H1 (cell line): ENCODE measurements around the gene SLC25A17. TPM values are rescaled to one million over a fixed set of nuclear protein-coding genes. Genes with fewer than 3 reads are reported as not detected.
"Not testable (repeated sequence)": the region's sequence is repeated elsewhere in the genome, so short reads cannot be mapped to it uniquely, and the experiment has no call there.

Source experiments
- CTCF ChIA-PET: fragments of 300-600 bp; sonication (Branson Sonifier 250); formaldehyde crosslinking; loops from one replicate; lab custom pipeline; 2021; ENCODE audit not compliant: partially characterized antibody; lab: Charles Lee
- POLR2A ChIA-PET: fragments of 300-600 bp; sonication (Branson Sonifier 250); formaldehyde crosslinking; loops from one replicate; lab custom pipeline; 2021; ENCODE audit warnings: inconsistent platforms; ENCODE audit not compliant: partially characterized antibody; lab: Charles Lee
- DNase-seq, 2 experiments: peaks; one replicate each; pipeline versions ENCODE4 v3.0.0 to v3.0.0-alpha.2; 2010 to 2022; ENCODE audit warnings: low spot score in 2 of 2, low read depth in 1 of 2, mixed read lengths in 1 of 2
- FAIRE-seq: peaks from 2 replicates; lab custom pipeline; 2011; peaks lifted over from hg19 to GRCh38; lab: Jason Lieb, UNC
- H2AFZ ChIP-seq: 2 replicates; pipeline ENCODE4 v1.8.1; 2012; ENCODE audit warnings: low read length, inconsistent platforms
- H2AK5ac ChIP-seq: 2 replicates; pipeline ENCODE4 v1.6.1; 2013; ENCODE audit warnings: low read depth, low read length
- H2BK120ac ChIP-seq: replicated peaks from 2 replicates; pipeline ENCODE3; 2013; ENCODE audit warnings: low read depth, low read length, inconsistent platforms
- H2BK12ac ChIP-seq: 2 replicates; pipeline ENCODE4 v1.6.1; 2013; ENCODE audit warnings: low read depth, low read length
- H2BK15ac ChIP-seq: 2 replicates; pipeline ENCODE4 v1.6.1; 2013; ENCODE audit warnings: low read length
- H2BK20ac ChIP-seq: 2 replicates; pipeline ENCODE4 v1.6.1; 2013; ENCODE audit warnings: low read length
- H2BK5ac ChIP-seq: 2 replicates; pipeline ENCODE4 v1.6.1; 2013; ENCODE audit warnings: low read depth, low read length
- H3K14ac ChIP-seq: 2 replicates; pipeline ENCODE4 v1.6.1; 2013; ENCODE audit warnings: inconsistent platforms; ENCODE audit not compliant: insufficient read length
- H3K18ac ChIP-seq: 2 replicates; pipeline ENCODE4 v1.6.1; 2013; ENCODE audit warnings: low read length; ENCODE audit errors: extremely low read depth
- H3K23ac ChIP-seq: 2 replicates; pipeline ENCODE4 v1.6.1; 2013; ENCODE audit warnings: inconsistent platforms; ENCODE audit not compliant: insufficient read length
- H3K23me2 ChIP-seq: 2 replicates; pipeline ENCODE4 v1.6.1; 2013; ENCODE audit warnings: low read depth, low read length
- H3K27ac ChIP-seq: 2 replicates; pipeline ENCODE4 v1.6.1; 2011; ENCODE audit warnings: low read depth, low read length, inconsistent platforms
- H3K27me3 ChIP-seq, 4 experiments: replicated peaks in 1 of 4; 1 replicate in 1 of 4; 2 replicates in 3 of 4; pipeline versions ENCODE4 v1.6.1 to v1.8.1; 2011 to 2013; ENCODE audit warnings: low read length in 3 of 4, mild to moderate bottlenecking in 3 of 4, inconsistent platforms in 2 of 4, mixed read lengths in 2 of 4, moderate library complexity in 1 of 4; ENCODE audit not compliant: control insufficient read depth in 3 of 4, insufficient read depth in 3 of 4; ENCODE audit errors: extremely low read depth in 1 of 4
- H3K36me3 ChIP-seq, 4 experiments: 2 replicates each; pipeline versions ENCODE4 v1.6.1 to v1.8.1; 2011 to 2013; ENCODE audit warnings: mild to moderate bottlenecking in 4 of 4, low read length in 3 of 4, moderate library complexity in 2 of 4, control low read depth in 1 of 4, inconsistent platforms in 1 of 4; ENCODE audit not compliant: insufficient read depth in 4 of 4, control insufficient read depth in 2 of 4
- H3K4ac ChIP-seq: replicated peaks from 2 replicates; pipeline ENCODE3; 2013; ENCODE audit warnings: low read length, low read depth, mixed read lengths, inconsistent platforms; ENCODE audit not compliant: insufficient read length
- H3K4me1 ChIP-seq, 4 experiments: replicated peaks in 1 of 4; 1 replicate in 1 of 4; 2 replicates in 3 of 4; pipeline versions ENCODE4 v1.6.1 to v1.8.1; 2011 to 2013; ENCODE audit warnings: low read length in 3 of 4, inconsistent platforms in 2 of 4, mixed read lengths in 1 of 4; ENCODE audit not compliant: insufficient read depth in 4 of 4, control insufficient read depth in 3 of 4
- H3K4me2 ChIP-seq, 2 experiments: 2 replicates each; pipeline versions ENCODE4 v1.6.1 to v1.8.1; 2011 to 2013; ENCODE audit warnings: low read depth in 2 of 2, low read length in 2 of 2, control low read depth in 1 of 2, inconsistent platforms in 1 of 2, mild to moderate bottlenecking in 1 of 2; ENCODE audit not compliant: insufficient read depth in 1 of 2
- H3K4me3 ChIP-seq, 4 experiments: fragments of 200-600, 300-600 bp in 1 of 4; sonication (generic), shearing (Covaris generic), sonication (Bioruptor Twin) in 1 of 4; 2 replicates each; pipeline versions ENCODE4 v1.5.1 to v1.8.1; 2011 to 2016; ENCODE audit warnings: low read length in 4 of 4, low read depth in 3 of 4, control low read depth in 2 of 4, inconsistent platforms in 2 of 4, mild to moderate bottlenecking in 2 of 4, mixed read lengths in 1 of 4, moderate library complexity in 1 of 4; ENCODE audit not compliant: insufficient read depth in 2 of 4; ENCODE audit errors: extremely low read depth in 1 of 4
- H3K56ac ChIP-seq: replicated peaks from 2 replicates; pipeline ENCODE3; 2013; ENCODE audit warnings: low read depth, mild to moderate bottlenecking, mixed read lengths, low read length, inconsistent platforms; ENCODE audit not compliant: insufficient read length
- H3K79me1 ChIP-seq: 2 replicates; pipeline ENCODE4 v1.6.1; 2013; ENCODE audit warnings: low read depth, low read length, control low read depth
- H3K79me2 ChIP-seq, 2 experiments: 2 replicates each; pipeline versions ENCODE4 v1.6.1 to v1.8.1; 2012 to 2013; ENCODE audit warnings: low read length in 2 of 2, mild to moderate bottlenecking in 2 of 2, inconsistent platforms in 1 of 2; ENCODE audit not compliant: insufficient read depth in 2 of 2, control insufficient read depth in 1 of 2
- H3K9ac ChIP-seq, 4 experiments: replicated peaks in 1 of 4; 1 replicate in 1 of 4; 2 replicates in 3 of 4; pipeline versions ENCODE4 v1.6.1 to v1.8.1; 2011 to 2013; ENCODE audit warnings: low read depth in 3 of 4, low read length in 3 of 4, control low read depth in 2 of 4, mild to moderate bottlenecking in 2 of 4, moderate library complexity in 2 of 4, inconsistent platforms in 1 of 4; ENCODE audit errors: extremely low read depth in 1 of 4
- H3K9me3 ChIP-seq, 2 experiments: 2 replicates each; pipeline versions ENCODE4 v1.6.1 to v1.8.1; 2012 to 2013; ENCODE audit warnings: mild to moderate bottlenecking in 2 of 2, moderate library complexity in 2 of 2, control low read depth in 1 of 2, inconsistent platforms in 1 of 2, low read depth in 1 of 2, low read length in 1 of 2, mixed read lengths in 1 of 2; ENCODE audit not compliant: insufficient read depth in 2 of 2
- H4K20me1 ChIP-seq, 2 experiments: replicated peaks in 1 of 2; 2 replicates each; pipeline versions ENCODE3 to v1.8.1; 2011 to 2013; ENCODE audit warnings: inconsistent platforms in 2 of 2, low read length in 2 of 2, mild to moderate bottlenecking in 1 of 2; ENCODE audit not compliant: insufficient read depth in 2 of 2, control insufficient read depth in 1 of 2
- H4K5ac ChIP-seq: 2 replicates; pipeline ENCODE4 v1.6.1; 2013; ENCODE audit warnings: low read length, low read depth, mixed read lengths, inconsistent platforms; ENCODE audit not compliant: insufficient read length
- H4K8ac ChIP-seq: 2 replicates; pipeline ENCODE4 v1.8.0; 2013; ENCODE audit warnings: mild to moderate bottlenecking, moderate library complexity, low read length, inconsistent platforms; ENCODE audit not compliant: insufficient read depth; ENCODE audit errors: extremely low read depth
- H4K91ac ChIP-seq: replicated peaks from 2 replicates; pipeline ENCODE3; 2013; ENCODE audit warnings: low read length, mixed read lengths, inconsistent platforms; ENCODE audit not compliant: insufficient read length
- WGBS, 2 experiments: shearing (Covaris generic) in 1 of 2; methylation state at CpG; one replicate each; pipeline versions ENCODE4 v1.1.6 to v1.1.7; 2013 to 2015; ENCODE audit warnings: low lambda C conversion rate in 2 of 2, mixed read lengths in 2 of 2, inconsistent platforms in 1 of 2, low coverage in 1 of 2, missing lambda C conversion rate in 1 of 2; ENCODE audit not compliant: insufficient replicate concordance in 2 of 2, insufficient coverage in 1 of 2, insufficient read length in 1 of 2; ENCODE audit errors: extremely low coverage in 1 of 2, missing lambda C conversion rate in 1 of 2; 5-methylcytosine and 5-hydroxymethylcytosine counted together
- polyA plus RNA-seq, 7 experiments: library from polyadenylated mRNA; depleted of rRNA in 3 of 7; stranded (reverse) in 5 of 7; unstranded in 2 of 7; fragments of >200 nt in 5 of 7; fragments of 200-250 nt in 2 of 7; gene quantifications; 1 replicate in 5 of 7; 2 replicates in 1 of 7; 4 replicates in 1 of 7; pipeline versions ENCODE4 v1.2.1 to v1.2.3, GENCODE V29; 2011 to 2013; ENCODE audit warnings: missing spikeins in 2 of 7, mixed read lengths in 2 of 7
- total RNA-seq: library from RNA; stranded (reverse); fragmentation: NEBNext Ultra II Directional; extraction: Animal tissue kit (Norgen Biotek cat#: 25700); gene quantifications from 2 replicates; pipeline ENCODE4 v1.2.1, GENCODE V29; 2021

Gene SLC25A17
- total and polyA plus RNA-seq, 2 of the 8 experiments (the other 6 are each of a cell fraction or from before 2014, with no cell fraction given), result 17.9 to 40.4 TPM

GRCh38 chr22:40781749-40782148 lies 37.4 kb downstream of the SLC25A17 start:
- not testable (repeated sequence) for H2BK120ac ChIP-seq, H4K20me1 ChIP-seq, H3K23ac ChIP-seq, H3K14ac ChIP-seq, H2AK5ac ChIP-seq, H3K4me1 ChIP-seq, H4K8ac ChIP-seq, H2BK5ac ChIP-seq, H3K56ac ChIP-seq, H3K18ac ChIP-seq, H3K79me2 ChIP-seq, H2BK12ac ChIP-seq, H2AFZ ChIP-seq, H3K79me1 ChIP-seq, H2BK20ac ChIP-seq, H3K27me3 ChIP-seq, H3K4me2 ChIP-seq, H3K4me3 ChIP-seq, DNase-seq, H3K23me2 ChIP-seq, H4K91ac ChIP-seq, H3K9ac ChIP-seq, H3K27ac ChIP-seq, H2BK15ac ChIP-seq, H3K4ac ChIP-seq, H3K9me3 ChIP-seq, FAIRE-seq, H4K5ac ChIP-seq
- ChIA-PET POLR2A (interaction anchor here (1.2 kb wide), 1 partner anchor 9 kb away, joined by 3 read pairs; no protein-coding TSS in a partner anchor), CTCF (interaction anchor here (0.7 to 1.1 kb wide), 2 partner anchors 293 to 435 kb away, joined by 3 read pairs; no protein-coding TSS in a partner anchor)
- 98% methylated on average over 14 of the region's 14 CpGs; no CpG with 5 or more reads in 1 of the 2 experiments for WGBS, 2 experiments
- peaks cover 2 to 24% (median 11%) of the 10 kb centered on the region in 4 experiments; a peak in 5 of 8 replicates for H3K36me3 ChIP-seq
